GM18502 (cell line): ENCODE data around the gene CHCHD10.
"Not testable (repeated sequence)": the region's sequence is repeated elsewhere in the genome, so short reads cannot be mapped to it uniquely, and the experiment has no call there.

Experiments
- ATAC-seq: cut with Tn5 transposase; IDR thresholded peaks from one replicate; pipeline ENCODE4 v1.9.1; 2021; ENCODE audit warnings: mild to moderate bottlenecking; ENCODE audit not compliant: unreplicated experiment, poor library complexity

The CHCHD10 gene

GRCh38 chr22:23752090-23752691, 15.6 kb downstream of the CHCHD10 start:
- no peak for ATAC-seq

- ATAC-seq = peak; percentile 13
Measured at GRCh38 chr22:23751441-23751996, 16.3 kb downstream of the CHCHD10 start.

- peak; percentile 76 for ATAC-seq
Measured at GRCh38 chr22:23750714-23751440, 16.9 kb downstream of the CHCHD10 start, which contains the start of gene ZNF70. Gene ZNF70 (minus strand): TSS chr22:23751112. CDS start chr22:23745140, 5,972 bp downstream.

- no peak for ATAC-seq
Measured at GRCh38 chr22:23750367-23750713, 17.4 kb downstream of the CHCHD10 start.

- ATAC-seq = no peak
Measured at GRCh38 chr22:23749841-23750301, 17.9 kb downstream of the CHCHD10 start.

- ATAC-seq = no peak
Measured at GRCh38 chr22:23745791-23746190, 22.0 kb downstream of the CHCHD10 start.

- ATAC-seq = no peak
Measured at GRCh38 chr22:23744485-23744884, 23.3 kb downstream of the CHCHD10 start.

GRCh38 chr22:23744001-23744400, 23.8 kb downstream of the CHCHD10 start:
- no peak for ATAC-seq

GRCh38 chr22:23743303-23743705, 24.5 kb downstream of the CHCHD10 start:
- no peak for ATAC-seq

- ATAC-seq = no peak
Measured at GRCh38 chr22:23742505-23743264, 25.1 kb downstream of the CHCHD10 start.

- ATAC-seq = no peak
Measured at GRCh38 chr22:23737696-23738095, 30.1 kb downstream of the CHCHD10 start.

GRCh38 chr22:23728108-23728507, 39.7 kb downstream of the CHCHD10 start:
- not testable (repeated sequence) for ATAC-seq

GRCh38 chr22:23722724-23723123, 45.0 kb downstream of the CHCHD10 start:
- ATAC-seq = no peak

GRCh38 chr22:23722160-23722559, 45.6 kb downstream of the CHCHD10 start:
- no peak for ATAC-seq

GRCh38 chr22:23720855-23721254, 46.9 kb downstream of the CHCHD10 start:
- ATAC-seq = no peak

GRCh38 chr22:23718371-23719165, 49.2 kb downstream of the CHCHD10 start:
- no peak for ATAC-seq

- ATAC-seq = peak; percentile 83
Measured at GRCh38 chr22:23716811-23717801, 50.7 kb downstream of the CHCHD10 start.
